Caco-2 (cell line): ENCODE data around the gene LRP5. TPM values are rescaled to one million over a fixed set of nuclear protein-coding genes. Genes with fewer than 3 reads are reported as not detected.
A peak's percentile ranks its signal among the peaks of the same experiment; 100 is the strongest.

ENCODE experiments used
- BruUV-seq: library from RNA; stranded (reverse); fragments of 400-500 nt; replicated peaks from 2 replicates; lab custom pipeline; 2021; lab: Mats Ljungman, UMichigan
- CTCF ChIA-PET: fragments of 300-600 bp; sonication (Branson Sonifier 250); formaldehyde crosslinking; loops from one replicate; lab custom pipeline; 2022; ENCODE audit warnings: antibody characterized with exemption; lab: Charles Lee
- POLR2A ChIA-PET: fragments of 300-600 bp; sonication (Branson Sonifier 250); formaldehyde crosslinking; loops from one replicate; lab custom pipeline; 2022; ENCODE audit warnings: antibody characterized with exemption; lab: Charles Lee
- DNase-seq, 2 experiments: peaks; one replicate each; pipeline versions ENCODE4 v3.0.0 to v3.0.0-alpha.2; 2020 to 2022
- H3K27me3 ChIP-seq: replicated peaks from 2 replicates; pipeline ENCODE4 v1.6.0; 2011; ENCODE audit warnings: low read length; ENCODE audit not compliant: control insufficient read depth, insufficient read depth
- H3K36me3 ChIP-seq: 2 replicates; pipeline ENCODE4 v1.5.1; 2011; ENCODE audit warnings: low read length; ENCODE audit not compliant: control insufficient read depth, insufficient read depth
- H3K4me1 ChIP-seq: fragments of 250-450 bp; sonication (Bioruptor Pico); 2 replicates; pipeline ENCODE4 v1.5.1; 2020; ENCODE audit warnings: mild to moderate bottlenecking
- H3K4me3 ChIP-seq: 2 replicates; pipeline ENCODE4 v1.5.1; 2011; ENCODE audit warnings: low read depth, mild to moderate bottlenecking, control low read depth, low read length
- H3K9me3 ChIP-seq: fragments of 250-450 bp; sonication (Bioruptor Pico); 2 replicates; pipeline ENCODE4 v1.5.1; 2020; ENCODE audit warnings: mild to moderate bottlenecking, moderate library complexity
- H3K27ac Mint-ChIP-seq: one replicate; pipeline ENCODE4 v1.8.0; 2022; ENCODE audit warnings: mixed read lengths; ENCODE audit not compliant: unreplicated experiment
- H3K27me3 Mint-ChIP-seq: one replicate; pipeline ENCODE4 v1.8.0; 2022; ENCODE audit warnings: mixed read lengths; ENCODE audit not compliant: insufficient read depth, unreplicated experiment
- H3K36me3 Mint-ChIP-seq: one replicate; pipeline ENCODE4 v1.8.0; 2022; ENCODE audit warnings: mild to moderate bottlenecking, mixed read lengths; ENCODE audit not compliant: insufficient read depth, unreplicated experiment
- H3K4me1 Mint-ChIP-seq: one replicate; pipeline ENCODE4 v1.8.0; 2022; ENCODE audit warnings: low read depth, mixed read lengths; ENCODE audit not compliant: unreplicated experiment
- H3K4me3 Mint-ChIP-seq: one replicate; pipeline ENCODE4 v1.8.0; 2022; ENCODE audit warnings: mild to moderate bottlenecking, moderate library complexity, mixed read lengths; ENCODE audit not compliant: unreplicated experiment
- H3K9me3 Mint-ChIP-seq: one replicate; pipeline ENCODE4 v1.8.0; 2022; ENCODE audit warnings: mixed read lengths; ENCODE audit not compliant: unreplicated experiment
- intact Hi-C: fragments of 100-400 bp; cut with micrococcal nuclease; formaldehyde crosslinking; loops from one replicate; pipeline ENCODE4 v1.10.0; 2022; ENCODE audit not compliant: unreplicated experiment
- total RNA-seq: library from RNA; stranded (reverse); gene quantifications from 2 replicates; pipeline ENCODE4 v1.2.3, GENCODE V29; 2022
- TF ChIP-seq, protein P1 (sequence below), 2 experiments: fragments of 200-600 bp in 1 of 2; IDR thresholded peaks; 1 replicate in 1 of 2; 2 replicates in 1 of 2; pipeline versions ENCODE4 v1.5.1 to v1.8.0; 2011 to 2022; ENCODE audit warnings: antibody characterized with exemption in 1 of 2, control low read depth in 1 of 2, inconsistent platforms in 1 of 2, low read depth in 1 of 2, low read length in 1 of 2, mild to moderate bottlenecking in 1 of 2, moderate library complexity in 1 of 2; ENCODE audit not compliant: insufficient read depth in 1 of 2, severe bottlenecking in 1 of 2, unreplicated experiment in 1 of 2

The LRP5 gene
- total RNA-seq, 1 experiment from 2014 or later = 94.3 TPM

DNA sequence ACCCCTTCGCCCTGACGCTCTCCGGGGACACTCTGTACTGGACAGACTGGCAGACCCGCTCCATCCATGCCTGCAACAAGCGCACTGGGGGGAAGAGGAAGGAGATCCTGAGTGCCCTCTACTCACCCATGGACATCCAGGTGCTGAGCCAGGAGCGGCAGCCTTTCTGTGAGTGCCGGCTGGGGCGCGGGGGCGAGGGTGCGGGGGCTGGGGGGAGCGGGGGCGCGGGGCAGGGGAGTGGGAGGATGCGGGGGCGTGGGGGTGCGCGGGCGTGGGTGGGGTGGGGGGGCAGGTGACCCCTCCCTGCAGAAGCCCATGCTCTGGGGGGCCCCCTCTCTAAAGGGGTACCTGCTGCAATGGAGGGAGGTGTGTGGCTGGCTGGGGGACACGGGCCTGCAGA lies 51.4 kb downstream of the LRP5 start:
- TF ChIP-seq, protein P1, sequence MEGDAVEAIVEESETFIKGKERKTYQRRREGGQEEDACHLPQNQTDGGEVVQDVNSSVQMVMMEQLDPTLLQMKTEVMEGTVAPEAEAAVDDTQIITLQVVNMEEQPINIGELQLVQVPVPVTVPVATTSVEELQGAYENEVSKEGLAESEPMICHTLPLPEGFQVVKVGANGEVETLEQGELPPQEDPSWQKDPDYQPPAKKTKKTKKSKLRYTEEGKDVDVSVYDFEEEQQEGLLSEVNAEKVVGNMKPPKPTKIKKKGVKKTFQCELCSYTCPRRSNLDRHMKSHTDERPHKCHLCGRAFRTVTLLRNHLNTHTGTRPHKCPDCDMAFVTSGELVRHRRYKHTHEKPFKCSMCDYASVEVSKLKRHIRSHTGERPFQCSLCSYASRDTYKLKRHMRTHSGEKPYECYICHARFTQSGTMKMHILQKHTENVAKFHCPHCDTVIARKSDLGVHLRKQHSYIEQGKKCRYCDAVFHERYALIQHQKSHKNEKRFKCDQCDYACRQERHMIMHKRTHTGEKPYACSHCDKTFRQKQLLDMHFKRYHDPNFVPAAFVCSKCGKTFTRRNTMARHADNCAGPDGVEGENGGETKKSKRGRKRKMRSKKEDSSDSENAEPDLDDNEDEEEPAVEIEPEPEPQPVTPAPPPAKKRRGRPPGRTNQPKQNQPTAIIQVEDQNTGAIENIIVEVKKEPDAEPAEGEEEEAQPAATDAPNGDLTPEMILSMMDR (IDR thresholded peaks at IDR 0.05; ENCODE audit: insufficient read depth in 1 of 2, low read depth in 1 of 2, low read length in 1 of 2, severe bottlenecking in 1 of 2, unreplicated experiment in 1 of 2) = no peak
- H3K4me3 Mint-ChIP-seq = no peak overlapping the region
- H3K36me3 Mint-ChIP-seq = peaks cover 93% of the 10 kb centered on the region
- POLR2A ChIA-PET = no interaction called here
- no peak overlapping the region for H3K4me3 ChIP-seq
- DNase-seq = no peak
- peaks cover 16% of the 10 kb centered on the region for H3K4me1 Mint-ChIP-seq
- H3K36me3 ChIP-seq = peaks cover 23% of the 10 kb centered on the region
- peaks cover 4% of the 10 kb centered on the region; the same call in 1 of the 2 replicates for H3K9me3 ChIP-seq
- BruUV-seq = no TSS peak
- no peaks in the 10 kb centered on the region for H3K4me1 ChIP-seq
- H3K27me3 ChIP-seq = no peaks in the 10 kb centered on the region
- no peak overlapping the region for H3K27ac Mint-ChIP-seq
- H3K9me3 Mint-ChIP-seq = no peaks in the 10 kb centered on the region
- intact Hi-C loops = no loop called here
- CTCF ChIA-PET = no interaction called here
- no peaks in the 10 kb centered on the region for H3K27me3 Mint-ChIP-seq

DNA sequence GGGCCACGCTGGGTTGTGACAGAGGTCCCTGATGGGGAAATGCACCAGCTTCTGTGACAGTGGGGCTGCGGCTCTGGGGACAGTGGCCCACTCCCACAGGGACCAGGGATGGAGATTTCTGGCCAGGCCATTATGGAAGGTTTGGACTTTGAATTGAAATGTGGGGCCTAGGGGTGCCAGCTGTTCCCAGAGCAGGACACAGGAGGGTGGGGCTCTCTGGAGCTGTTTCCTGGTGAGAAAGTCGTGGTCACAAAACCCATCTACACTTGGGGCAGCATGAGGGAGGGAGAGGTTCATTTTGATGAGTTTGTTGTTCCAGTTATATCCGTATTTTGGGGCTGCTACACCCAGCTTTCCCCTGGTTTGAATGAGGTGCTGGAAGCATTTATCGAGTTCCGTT lies 52.2 kb downstream of the LRP5 start:
- CTCF ChIA-PET = no interaction called here

DNA sequence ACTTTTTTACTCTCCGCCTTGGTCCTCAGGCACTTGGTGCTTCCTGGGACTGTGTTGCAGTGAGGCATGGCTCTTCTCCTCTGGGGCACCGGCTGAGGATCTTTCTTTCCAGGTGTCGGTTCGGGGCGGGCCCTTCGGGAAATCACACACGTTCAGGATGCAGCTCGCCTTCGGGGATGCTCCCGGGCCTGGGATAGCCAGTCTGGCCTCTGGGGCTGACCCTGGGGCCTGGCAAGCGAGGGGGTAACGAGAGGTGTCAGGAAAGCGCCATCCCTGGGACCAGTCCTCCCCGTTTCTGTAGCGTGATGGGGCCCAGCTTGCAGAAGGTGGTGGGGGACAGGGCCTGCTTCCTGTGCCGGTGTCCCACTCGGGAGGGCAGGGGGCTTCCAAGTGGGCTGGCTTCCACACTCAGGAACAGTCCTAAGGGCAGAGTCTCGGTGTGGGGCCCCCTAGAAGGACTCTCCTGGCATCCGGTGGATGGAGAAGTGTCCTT lies 53.6 kb downstream of the LRP5 start:
- peaks cover 81% of the 10 kb centered on the region for H3K36me3 Mint-ChIP-seq
- POLR2A ChIA-PET = no interaction called here
- CTCF ChIA-PET = no interaction called here

More for the DNA sequence above, 52.2 kb downstream of the LRP5 start:
- Histone ChIP-seq H3K9me3 (peaks cover 4% of the 10 kb centered on the region; the same call in 1 of the 2 replicates), H3K4me1 (no peaks in the 10 kb centered on the region), H3K27me3 (no peaks in the 10 kb centered on the region), H3K36me3 (peaks cover 18% of the 10 kb centered on the region), H3K4me3 (no peak overlapping the region)
- POLR2A ChIA-PET = no interaction called here
- Mint-ChIP-seq H3K27ac (peak overlapping the region; percentile 13), H3K4me3 (no peak overlapping the region), H3K4me1 (peaks cover 16% of the 10 kb centered on the region), H3K27me3 (no peaks in the 10 kb centered on the region), H3K9me3 (no peaks in the 10 kb centered on the region), H3K36me3 (peaks cover 93% of the 10 kb centered on the region)
- no TSS peak for BruUV-seq
- TF ChIP-seq, protein P1 (IDR thresholded peaks at IDR 0.05; ENCODE audit: insufficient read depth in 1 of 2, low read depth in 1 of 2, low read length in 1 of 2, severe bottlenecking in 1 of 2, unreplicated experiment in 1 of 2) = no peak
- DNase-seq = no peak
- intact Hi-C loops = no loop called here

More for the DNA sequence above, 53.6 kb downstream of the LRP5 start:
- Mint-ChIP-seq H3K27ac (peak overlapping the region; percentile 39), H3K9me3 (no peaks in the 10 kb centered on the region), H3K4me1 (peaks cover 16% of the 10 kb centered on the region), H3K4me3 (no peak overlapping the region), H3K27me3 (no peaks in the 10 kb centered on the region)
- Histone ChIP-seq H3K4me1 (peaks cover 9% of the 10 kb centered on the region; the same call in 1 of the 2 replicates), H3K9me3 (no peaks in the 10 kb centered on the region), H3K27me3 (no peaks in the 10 kb centered on the region), H3K36me3 (peaks cover 13% of the 10 kb centered on the region), H3K4me3 (no peak overlapping the region)
- TF ChIP-seq, protein P1 (IDR thresholded peaks at IDR 0.05; ENCODE audit: insufficient read depth in 1 of 2, low read depth in 1 of 2, low read length in 1 of 2, severe bottlenecking in 1 of 2, unreplicated experiment in 1 of 2) = no peak
- BruUV-seq = no TSS peak
- intact Hi-C loops = no loop called here
- no peak for DNase-seq
